GM19372 (cell line): ENCODE results near the gene ERMAP.
"Not testable (repeated sequence)": the region's sequence is repeated elsewhere in the genome, so short reads cannot be mapped to it uniquely, and the experiment has no call there.

ENCODE experiments used
- ATAC-seq: cut with Tn5 transposase; IDR thresholded peaks from one replicate; pipeline ENCODE4 v1.9.1; 2021; ENCODE audit warnings: mild to moderate bottlenecking, low read depth, moderate library complexity; ENCODE audit not compliant: unreplicated experiment

Gene ERMAP

GRCh38 chr1:42806593-42806992 is 10.3 kb upstream of the ERMAP start:
- ATAC-seq, result no peak

DNA sequence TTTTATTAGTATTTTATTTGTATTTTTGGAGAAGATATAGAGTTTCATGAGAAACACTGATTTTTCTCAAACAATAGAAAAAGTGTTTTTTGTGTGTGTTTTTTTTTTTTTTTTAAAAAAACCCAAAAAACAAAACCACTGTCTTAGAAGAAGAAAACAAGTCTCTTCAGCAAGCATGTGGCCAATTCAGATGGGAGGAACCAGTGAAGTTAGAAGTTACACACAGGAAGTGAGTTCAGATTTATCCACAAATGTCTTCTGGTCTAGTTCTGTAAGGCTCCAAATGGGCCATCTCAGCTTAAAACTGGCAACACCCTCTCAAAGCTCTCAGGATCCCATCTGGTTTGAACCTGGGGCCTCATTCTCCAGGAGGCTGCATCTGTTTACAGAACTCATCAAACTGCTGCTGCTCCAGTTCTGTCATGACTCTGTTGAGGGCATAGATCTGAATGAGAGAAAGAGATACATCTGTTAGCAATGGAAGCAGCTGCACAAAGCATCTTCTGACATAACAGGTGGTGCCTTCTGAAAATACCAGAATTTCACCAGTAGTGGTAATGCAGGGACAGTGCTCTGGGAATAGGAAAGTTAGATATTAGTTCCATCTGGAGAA is 9.8 kb upstream of the ERMAP start:
- no peak for ATAC-seq

DNA sequence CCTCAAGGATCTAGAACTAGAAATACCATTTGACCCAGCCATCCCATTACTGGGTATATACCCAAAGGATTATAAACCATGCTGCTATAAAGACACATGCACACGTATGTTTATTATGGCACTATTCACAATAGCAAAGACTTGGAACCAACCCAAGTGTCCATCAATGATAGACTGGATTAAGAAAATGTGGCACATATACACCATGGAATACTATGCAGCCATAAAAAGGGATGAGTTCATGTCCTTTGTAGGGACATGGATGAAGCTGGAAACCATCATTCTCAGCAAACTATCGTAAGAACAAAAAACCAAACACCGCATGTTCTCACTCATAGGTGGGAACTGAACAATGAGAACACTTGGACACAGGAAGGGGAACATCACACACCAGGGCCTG is 2.1 kb upstream of the ERMAP start:
- not testable (repeated sequence) for ATAC-seq

GRCh38 chr1:42815941-42816584 is 859 bp upstream of the ERMAP start:
- no peak for ATAC-seq

GRCh38 chr1:42817440-42817767 is 482 bp downstream of the ERMAP start:
- ATAC-seq, result no peak

DNA sequence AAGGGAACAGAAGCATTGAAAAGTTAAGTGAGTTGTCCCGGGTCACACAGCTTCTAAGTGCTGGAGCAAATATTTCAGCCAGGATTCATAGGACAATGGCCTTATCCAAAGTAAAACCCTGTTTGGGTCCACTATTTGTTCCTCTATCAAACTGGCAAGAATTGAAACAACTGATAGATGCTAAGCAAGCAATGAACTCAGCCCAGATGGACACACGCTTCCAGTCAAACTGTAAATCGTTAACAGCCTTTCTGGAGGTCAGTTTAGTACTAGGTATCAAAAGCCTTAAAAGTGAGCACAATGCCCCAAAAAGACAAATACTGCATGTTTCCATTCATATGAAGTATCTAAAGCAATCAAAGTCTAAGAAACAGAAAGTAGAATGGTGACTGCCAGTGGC is 1.1 kb downstream of the ERMAP start:
- ATAC-seq, result no peak

GRCh38 chr1:42820813-42821212 is 3.9 kb downstream of the ERMAP start:
- ATAC-seq, result no peak

DNA sequence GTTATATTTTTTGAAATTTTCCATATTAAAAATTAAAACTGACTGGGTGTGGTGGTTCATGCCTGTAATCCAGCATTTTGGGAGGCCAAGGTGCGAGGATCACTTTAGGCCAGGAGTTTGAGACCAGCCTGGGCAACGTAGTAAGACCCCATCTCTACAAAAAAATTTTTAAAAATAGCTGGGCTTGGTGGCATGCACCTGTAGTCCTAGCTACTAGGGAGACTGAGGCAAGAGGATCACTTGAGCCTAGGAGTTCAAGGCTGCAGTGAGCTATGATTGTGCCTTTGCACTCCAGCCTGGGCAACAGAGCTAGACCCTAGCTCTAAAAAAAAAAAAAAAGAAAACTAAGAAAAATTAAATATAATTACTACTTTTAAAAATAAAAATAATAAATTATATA is 4.8 kb downstream of the ERMAP start:
- no peak for ATAC-seq

GRCh38 chr1:42822800-42823392 is 6.0 kb downstream of the ERMAP start:
- ATAC-seq, result no peak

DNA sequence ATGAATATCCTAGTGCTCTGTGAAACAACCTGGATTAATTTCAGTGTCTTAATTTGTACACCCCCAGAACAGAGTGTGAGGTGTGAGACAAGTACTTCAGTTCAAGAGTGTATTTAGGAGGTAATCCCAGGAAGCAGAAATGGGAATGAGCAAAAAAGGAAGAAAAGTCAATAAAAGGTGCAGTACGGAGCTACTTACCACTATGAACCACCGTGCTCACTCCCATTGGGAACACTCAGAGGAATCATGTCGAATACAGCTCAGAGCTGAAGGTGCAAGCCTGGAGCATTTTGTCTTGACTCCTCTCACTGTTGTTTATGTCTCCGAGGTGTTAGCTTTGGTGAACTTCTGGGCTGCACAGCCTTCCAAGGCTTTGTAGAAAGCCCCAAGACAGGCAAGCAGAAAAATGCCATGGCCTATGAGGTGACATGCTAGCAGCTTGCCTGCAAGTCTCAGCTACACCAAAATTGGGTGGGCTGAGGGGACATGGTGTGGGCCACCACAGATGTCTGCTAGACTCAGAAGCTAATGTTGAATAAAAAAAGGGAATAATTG is 7.6 kb downstream of the ERMAP start:
- ATAC-seq, result no peak

DNA sequence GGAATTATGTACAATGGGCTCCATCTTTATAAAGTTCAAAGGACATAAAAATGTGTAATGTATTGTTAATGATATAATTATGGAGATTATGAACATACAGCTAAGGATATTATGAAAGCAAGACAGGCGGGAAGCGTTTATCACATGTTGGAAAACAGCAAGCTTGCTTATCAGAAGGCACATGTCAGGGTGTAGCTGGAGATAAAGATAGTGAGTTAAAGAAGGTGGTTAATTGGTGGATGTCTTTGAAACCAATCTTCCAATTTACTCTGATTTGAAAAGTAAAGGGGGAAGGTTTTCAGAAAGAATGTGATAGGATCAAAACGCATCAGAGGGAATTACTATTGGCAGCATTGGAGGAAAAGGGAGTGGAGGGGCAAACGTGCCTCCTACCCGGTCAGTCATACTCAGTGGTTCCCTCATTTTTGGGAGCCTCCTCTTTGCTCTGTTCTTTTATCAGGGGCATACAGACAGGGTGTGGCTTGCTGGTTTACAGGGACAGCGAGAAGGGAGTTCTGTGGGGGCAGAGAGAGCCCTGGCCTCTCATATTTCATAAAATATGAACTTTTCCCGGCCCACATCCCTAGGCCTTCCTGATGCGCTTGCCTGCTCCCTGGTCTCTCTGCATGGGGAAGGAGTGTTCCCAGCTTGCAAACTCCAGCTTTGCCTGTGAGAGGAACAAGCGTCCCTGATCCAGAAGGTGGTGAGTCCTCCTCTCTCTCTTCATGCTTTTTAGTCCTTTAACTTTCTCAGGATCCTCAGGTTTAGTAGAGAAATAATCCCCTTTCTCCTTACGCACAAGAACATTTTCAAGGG is 8.3 kb downstream of the ERMAP start:
- no peak for ATAC-seq

DNA sequence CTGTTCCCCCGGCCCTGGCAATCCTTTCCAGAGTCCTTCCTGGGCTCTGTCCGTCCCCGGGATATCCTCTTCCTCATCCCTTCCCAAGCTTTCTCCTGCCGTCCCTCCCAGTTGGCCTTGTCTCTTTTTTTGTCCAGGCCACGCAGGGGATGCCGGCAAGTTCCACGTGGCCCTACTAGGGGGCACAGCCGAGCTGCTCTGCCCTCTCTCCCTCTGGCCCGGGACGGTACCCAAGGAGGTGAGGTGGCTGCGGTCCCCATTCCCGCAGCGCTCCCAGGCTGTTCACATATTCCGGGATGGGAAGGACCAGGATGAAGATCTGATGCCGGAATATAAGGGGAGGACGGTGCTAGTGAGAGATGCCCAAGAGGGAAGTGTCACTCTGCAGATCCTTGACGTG is 13.7 kb downstream of the ERMAP start:
- no peak for ATAC-seq

DNA sequence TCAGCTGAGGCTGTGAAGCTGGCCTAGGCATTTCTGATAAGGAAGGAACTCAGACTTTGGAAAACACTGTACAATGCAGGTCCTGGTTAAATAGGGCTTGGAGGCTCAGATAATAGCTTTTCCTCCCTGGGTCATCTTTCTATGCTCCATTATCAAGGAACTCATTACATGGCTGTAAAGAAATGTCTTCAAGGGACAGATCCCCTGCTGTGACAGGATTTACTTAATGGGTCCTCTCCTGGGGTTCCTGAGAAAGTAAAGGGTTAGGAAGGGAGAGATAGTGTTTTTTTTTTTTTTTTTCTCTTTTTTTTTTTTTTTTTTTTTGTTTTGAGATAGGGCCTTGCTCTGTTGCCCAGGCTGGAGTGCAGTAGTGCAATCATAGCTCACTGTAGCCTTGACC is 14.4 kb downstream of the ERMAP start:
- ATAC-seq, result no peak

- ATAC-seq, result no peak
Measured at GRCh38 chr1:42832641-42833240, 15.8 kb downstream of the ERMAP start.

DNA sequence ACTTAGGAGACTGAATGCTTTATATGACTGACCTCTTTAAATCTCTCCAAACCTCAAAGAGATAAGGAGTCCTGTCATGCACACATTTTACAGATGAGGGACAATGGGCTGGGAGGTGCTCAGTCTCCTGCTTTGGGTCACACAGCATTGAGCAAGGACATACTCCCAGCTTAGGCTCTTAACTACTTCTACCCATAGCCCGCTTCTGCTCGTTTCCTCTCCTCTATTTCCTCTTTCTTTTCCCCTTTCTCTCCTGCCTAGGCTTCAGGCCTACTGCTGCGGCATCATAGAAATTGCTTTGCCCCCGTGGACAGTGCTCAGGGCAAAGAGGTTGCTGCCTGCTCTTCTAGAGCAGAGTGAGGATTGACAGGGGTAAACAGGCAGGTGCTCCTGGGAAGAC is 17.1 kb downstream of the ERMAP start:
- no peak for ATAC-seq

- no peak for ATAC-seq
Measured at GRCh38 chr1:42834803-42835202, 17.9 kb downstream of the ERMAP start.

DNA sequence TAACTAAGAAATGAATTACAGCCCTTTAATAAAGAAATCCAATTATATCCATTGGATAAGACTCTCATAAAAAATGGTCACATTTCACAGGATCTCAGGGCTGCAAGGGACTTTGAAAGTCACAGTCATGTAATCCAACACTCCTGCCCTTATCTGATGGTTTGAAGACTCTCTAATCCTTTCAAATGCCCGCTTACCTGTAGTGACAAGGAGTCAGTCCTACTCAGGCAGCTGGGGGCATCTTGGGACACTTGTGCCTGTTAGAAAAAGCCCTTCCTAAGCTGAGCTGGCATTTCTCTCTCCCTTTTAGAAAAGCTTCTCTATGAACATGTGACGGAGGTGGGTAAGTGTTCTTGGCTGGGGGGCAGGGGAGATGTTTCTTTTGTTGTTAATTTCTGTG is 18.5 kb downstream of the ERMAP start:
- no peak for ATAC-seq

GRCh38 chr1:42837709-42838108 is 20.8 kb downstream of the ERMAP start:
- no peak for ATAC-seq

GRCh38 chr1:42838482-42839190 is 21.7 kb downstream of the ERMAP start:
- ATAC-seq, result no peak

DNA sequence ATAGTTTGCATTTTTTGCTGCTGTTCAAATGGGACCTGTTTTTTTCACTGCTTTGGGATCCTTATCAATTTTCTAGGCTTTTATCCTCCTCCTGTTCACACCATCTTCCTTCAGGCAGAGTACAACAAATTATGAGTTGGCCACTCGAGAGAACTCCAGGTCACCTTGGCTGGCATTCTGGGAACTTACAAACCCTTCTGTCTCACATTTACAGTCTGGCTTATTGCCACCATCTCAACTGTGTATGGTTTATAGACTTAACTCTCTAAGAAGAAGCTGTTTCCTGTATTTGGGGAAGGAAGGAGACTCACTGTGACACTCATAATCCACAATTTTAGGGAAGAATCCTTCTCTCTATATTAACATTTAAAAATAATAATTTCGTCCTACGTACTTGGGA is 24.1 kb downstream of the ERMAP start:
- ATAC-seq, result no peak
